Adipocyte (in vitro differentiated cells): Measurements from ENCODE around the gene CALML4.
"Not testable (repeated sequence)": the region's sequence is repeated elsewhere in the genome, so short reads cannot be mapped to it uniquely, and the experiment has no call there.

ENCODE experiments used
- DNase-seq: peaks from one replicate; pipeline ENCODE4 v3.0.0-alpha.2; 2015; ENCODE audit warnings: low read depth
- H3K27me3 ChIP-seq: replicated peaks from 2 replicates; pipeline ENCODE4 v1.7.0; 2013; ENCODE audit warnings: mild to moderate bottlenecking, low read length, moderate library complexity; ENCODE audit not compliant: control insufficient read depth, insufficient read depth
- H3K36me3 ChIP-seq: 2 replicates; pipeline ENCODE4 v1.7.0; 2013; ENCODE audit warnings: low read length, mild to moderate bottlenecking, moderate library complexity; ENCODE audit not compliant: control insufficient read depth, insufficient read depth, severe bottlenecking
- H3K4me1 ChIP-seq: 2 replicates; pipeline ENCODE4 v1.7.0; 2013; ENCODE audit warnings: mild to moderate bottlenecking, low read length, moderate library complexity; ENCODE audit not compliant: control insufficient read depth, insufficient read depth
- H3K4me3 ChIP-seq: 2 replicates; pipeline ENCODE4 v1.7.0; 2013; ENCODE audit warnings: mild to moderate bottlenecking, low read length, moderate library complexity
- H3K9ac ChIP-seq: 2 replicates; pipeline ENCODE4 v1.7.0; 2013; ENCODE audit warnings: mild to moderate bottlenecking, low read length, moderate library complexity
- H3K9me3 ChIP-seq: 2 replicates; pipeline ENCODE4 v1.7.0; 2013; ENCODE audit warnings: mild to moderate bottlenecking, low read length, moderate library complexity; ENCODE audit not compliant: control insufficient read depth

Gene CALML4

DNA sequence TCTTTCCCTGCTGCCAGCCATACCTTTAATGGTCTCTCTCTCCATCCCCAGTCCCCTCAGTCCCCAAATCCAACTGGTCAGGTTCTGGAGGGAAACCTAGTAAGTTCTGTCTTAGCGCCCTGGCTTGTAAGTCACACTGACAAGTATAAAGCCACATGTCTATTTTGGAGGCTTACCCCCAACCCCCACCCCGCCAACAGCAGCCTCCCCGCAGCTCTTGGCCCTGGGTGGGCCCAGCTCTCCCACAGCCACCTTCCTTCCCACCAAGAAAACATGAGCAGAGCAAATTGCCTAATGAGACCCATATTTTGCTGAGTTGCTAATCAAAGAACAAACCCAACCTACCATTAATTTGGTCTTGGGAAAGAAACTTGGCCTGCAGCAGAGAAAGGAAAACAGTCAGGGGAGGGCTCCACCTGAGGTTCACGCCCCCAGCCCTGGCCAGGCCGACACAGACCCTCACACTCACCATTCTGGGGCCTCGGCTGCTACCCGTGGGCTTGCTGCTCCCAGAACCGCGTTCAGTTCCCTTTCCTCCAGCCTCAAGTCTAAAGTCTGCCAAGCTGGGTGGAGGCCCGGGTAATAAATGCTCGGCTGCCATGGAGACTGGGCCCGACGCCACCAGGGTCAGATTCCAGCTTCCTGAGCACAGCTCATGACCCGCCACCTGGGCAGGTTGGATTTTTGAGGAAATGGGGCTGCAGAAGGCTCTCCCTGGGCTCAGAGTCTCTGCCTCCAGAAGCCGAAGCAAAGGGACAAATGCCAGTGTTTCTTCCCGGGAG is at the start of gene CALML4:
Gene CALML4, minus strand, starts transcription at position 557 of the 782 bp plus-strand sequence. Its CDS starts 85 bp downstream, at position 472.
- Histone ChIP-seq H3K27me3 (no peaks in the 10 kb centered on the region), H3K4me1 (peaks cover 14% of the 10 kb centered on the region), H3K4me3 (no peak within 1 kb of the TSS), H3K9me3 (no peaks in the 10 kb centered on the region), H3K36me3 (no peaks in the 10 kb centered on the region), H3K9ac (no peak within 1 kb of the TSS)
- no peak for DNase-seq

GRCh38 chr15:68252925-68253534 is 47.9 kb upstream of the CALML4 start:
- Histone ChIP-seq H3K27me3 (no peaks in the 10 kb centered on the region), H3K9ac (peak overlapping the region; percentile 44), H3K4me1 (peaks cover 12% of the 10 kb centered on the region), H3K36me3 (no peaks in the 10 kb centered on the region), H3K9me3 (no peaks in the 10 kb centered on the region), H3K4me3 (peak overlapping the region; percentile 62)
- peak; percentile 90 for DNase-seq

DNA sequence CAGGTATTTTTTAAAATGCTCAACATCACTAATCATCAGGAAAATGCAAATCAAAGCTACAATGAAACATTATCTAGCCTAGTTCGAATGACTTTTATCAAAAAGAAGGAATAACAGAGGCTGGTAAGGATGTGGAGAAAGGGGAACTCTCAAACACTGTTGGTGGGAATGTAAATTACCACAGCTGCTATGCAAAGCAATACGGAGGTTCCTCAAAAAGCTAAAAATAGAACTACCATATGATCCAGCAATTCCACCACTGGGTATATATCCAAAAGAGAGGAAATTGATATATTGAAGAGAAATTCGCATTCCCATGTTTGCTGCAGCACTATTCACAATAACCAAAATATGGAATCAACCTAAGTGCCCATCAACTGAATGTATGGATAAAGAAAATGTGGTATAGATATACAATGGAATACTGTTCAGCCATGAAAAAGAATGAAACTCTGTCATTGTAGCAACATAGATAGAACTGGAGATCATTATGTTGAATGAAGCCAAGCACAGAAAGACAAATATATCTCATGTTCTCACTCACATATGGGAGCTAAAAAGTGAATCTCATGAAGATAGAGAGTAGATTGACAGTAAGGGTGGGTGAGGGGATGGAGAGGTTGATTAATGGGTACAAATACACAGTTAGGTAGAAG is 44.1 kb upstream of the CALML4 start:
- Histone ChIP-seq H3K9me3 (peaks cover 7% of the 10 kb centered on the region), H3K4me3 (no peak overlapping the region), H3K4me1 (peaks cover 5% of the 10 kb centered on the region), H3K36me3 (no peaks in the 10 kb centered on the region), H3K9ac (no peak overlapping the region), H3K27me3 (no peaks in the 10 kb centered on the region)
- no peak for DNase-seq

DNA sequence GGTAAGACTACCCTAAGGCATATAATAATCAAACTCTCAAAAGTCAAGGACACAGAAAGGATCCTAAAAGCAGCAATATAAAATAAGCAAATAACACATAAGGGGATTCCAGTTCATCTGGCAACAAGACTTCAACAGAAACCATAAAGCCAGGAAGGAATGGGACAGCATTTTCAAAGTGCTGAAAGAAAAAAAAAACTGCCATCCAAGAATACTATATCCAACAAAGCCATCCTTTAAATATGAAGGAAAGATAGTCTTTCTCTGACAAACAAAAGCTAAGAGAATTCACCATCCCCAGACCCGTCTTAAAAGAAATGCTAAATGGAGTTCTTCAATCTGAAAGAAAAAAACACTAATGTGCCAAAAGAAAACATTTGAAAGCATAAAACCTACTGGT is 39.1 kb upstream of the CALML4 start:
- Histone ChIP-seq H3K36me3 (no peaks in the 10 kb centered on the region), H3K9me3 (peaks cover 12% of the 10 kb centered on the region), H3K9ac (no peak overlapping the region), H3K4me3 (no peak overlapping the region), H3K4me1 (no peaks in the 10 kb centered on the region), H3K27me3 (no peaks in the 10 kb centered on the region)
- DNase-seq, result no peak

DNA sequence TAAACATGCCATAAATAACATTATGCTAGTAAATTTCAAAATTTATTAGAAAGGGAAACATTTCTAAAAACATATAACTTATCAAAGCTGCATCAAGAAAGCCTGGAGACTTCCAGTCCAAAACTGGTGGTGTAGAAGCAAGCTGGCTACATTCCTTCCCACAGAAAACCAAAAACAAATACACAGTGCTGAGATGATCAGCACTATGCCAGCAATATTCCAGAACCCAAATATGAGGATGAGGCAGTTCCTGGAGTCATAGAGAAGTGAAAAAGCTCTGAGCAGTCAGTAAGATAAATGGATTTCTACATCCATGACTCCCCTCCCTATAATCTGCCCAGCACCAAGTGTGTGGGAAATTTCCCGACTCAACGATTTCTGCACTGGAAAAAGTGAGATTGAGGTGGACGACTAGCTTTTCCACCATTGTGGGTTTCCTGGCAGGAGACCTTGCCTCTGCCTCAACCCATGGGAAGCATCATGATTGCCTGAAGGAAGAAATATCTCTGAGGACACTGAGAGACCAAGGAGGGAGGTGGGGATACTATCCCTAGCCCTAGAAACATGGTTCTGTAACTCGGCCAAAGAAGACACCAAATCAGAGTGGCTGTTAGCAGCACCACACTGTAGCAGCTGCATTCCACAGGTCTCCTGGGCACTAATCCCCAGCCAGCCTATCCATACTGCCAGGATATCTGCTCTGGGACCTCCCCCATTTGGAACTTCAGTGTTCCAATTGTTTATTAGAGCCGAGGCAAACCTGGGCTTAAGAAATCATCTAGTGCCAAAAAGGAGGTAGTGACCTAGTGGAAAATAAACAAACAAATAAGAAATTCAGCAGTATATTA is 36.2 kb upstream of the CALML4 start:
- Histone ChIP-seq H3K4me1 (no peaks in the 10 kb centered on the region), H3K9me3 (peaks cover 19% of the 10 kb centered on the region), H3K4me3 (no peak overlapping the region), H3K9ac (no peak overlapping the region), H3K36me3 (no peaks in the 10 kb centered on the region), H3K27me3 (no peaks in the 10 kb centered on the region)
- no peak for DNase-seq

DNA sequence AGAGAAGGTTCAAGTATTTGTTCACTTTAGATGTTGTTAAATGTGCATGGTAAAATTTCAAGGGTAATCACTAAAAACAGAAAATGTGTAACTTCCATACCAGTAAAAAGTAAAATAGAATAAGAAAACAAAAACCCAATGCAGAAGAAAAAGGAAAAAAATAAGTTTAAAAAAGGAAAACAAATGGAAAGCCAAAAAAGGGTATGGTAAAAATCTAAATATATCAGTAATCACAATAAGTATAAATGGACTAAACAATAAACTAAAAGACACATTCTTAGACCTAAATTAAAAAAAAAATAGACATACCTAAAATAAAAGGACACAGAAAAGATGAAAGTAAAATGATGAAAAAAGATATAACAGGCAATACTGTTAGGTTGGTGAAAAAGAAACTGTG is 33.9 kb upstream of the CALML4 start:
- no peaks in the 10 kb centered on the region for H3K36me3 ChIP-seq
- no peaks in the 10 kb centered on the region for H3K4me1 ChIP-seq
- H3K27me3 ChIP-seq, result no peaks in the 10 kb centered on the region
- H3K4me3 ChIP-seq, result no peak overlapping the region
- H3K9ac ChIP-seq, result no peak overlapping the region
- no peak for DNase-seq
- peaks cover 10% of the 10 kb centered on the region for H3K9me3 ChIP-seq

- no peak overlapping the region for H3K9ac ChIP-seq
Observed at GRCh38 chr15:68235022-68235421, 29.9 kb upstream of the CALML4 start.

DNA sequence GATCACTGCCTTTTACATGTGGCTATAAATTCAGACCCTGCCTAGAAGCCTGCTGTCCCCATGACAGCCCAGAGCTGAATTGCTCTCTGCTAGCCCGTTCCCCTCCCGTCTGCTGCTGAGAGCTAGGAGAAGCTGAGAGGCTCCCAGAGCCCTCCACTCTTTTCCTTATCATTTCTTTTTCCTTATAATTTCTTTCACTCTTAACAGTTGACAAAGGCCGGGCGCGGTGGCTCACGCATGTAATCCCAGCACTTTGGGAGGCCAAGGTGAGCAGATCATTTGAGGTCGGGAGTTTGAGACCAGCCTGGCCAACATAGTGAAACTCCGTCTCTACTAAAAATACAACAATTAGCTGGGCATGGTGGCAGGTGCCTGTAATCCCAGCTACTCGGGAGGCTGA is 29.4 kb upstream of the CALML4 start:
- H3K9me3 ChIP-seq, H3K4me3 ChIP-seq, DNase-seq, H3K36me3 ChIP-seq, H3K27me3 ChIP-seq, H3K4me1 ChIP-seq, H3K9ac ChIP-seq: not testable (repeated sequence)

More at GRCh38 chr15:68235022-68235421, 29.9 kb upstream of the CALML4 start:
- Histone ChIP-seq H3K4me1 (peaks cover 4% of the 10 kb centered on the region), H3K27me3 (no peaks in the 10 kb centered on the region), H3K36me3 (no peaks in the 10 kb centered on the region), H3K9me3 (peaks cover 9% of the 10 kb centered on the region), H3K4me3 (no peak overlapping the region)
- DNase-seq, result no peak

- Histone ChIP-seq H3K4me3 (no peak overlapping the region), H3K27me3 (no peaks in the 10 kb centered on the region), H3K9me3 (peaks cover 6% of the 10 kb centered on the region), H3K36me3 (no peaks in the 10 kb centered on the region), H3K4me1 (peaks cover 6% of the 10 kb centered on the region), H3K9ac (no peak overlapping the region)
- DNase-seq, result no peak
Observed at GRCh38 chr15:68234060-68234459, 28.9 kb upstream of the CALML4 start.

DNA sequence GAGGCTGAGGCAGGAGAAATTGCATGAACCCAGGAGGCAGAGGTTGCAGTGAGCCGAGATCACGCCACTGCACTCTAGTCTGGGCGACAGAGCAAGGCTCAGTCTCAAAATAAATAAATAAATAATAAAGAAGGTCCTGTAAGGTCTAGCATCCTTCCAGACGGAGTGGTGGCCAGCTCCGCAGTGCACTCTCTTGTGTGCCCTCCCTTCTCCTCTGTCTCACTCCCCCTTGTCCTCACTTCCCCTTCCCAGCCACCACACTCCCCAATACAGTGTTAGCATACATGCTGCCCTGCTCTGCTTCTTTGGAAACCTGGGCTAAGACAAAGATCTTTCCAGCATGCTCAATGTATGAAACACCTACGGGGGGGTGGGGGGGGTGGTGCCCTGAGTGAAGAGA is 27.8 kb upstream of the CALML4 start:
- Histone ChIP-seq H3K4me3 (no peak overlapping the region), H3K4me1 (peaks cover 14% of the 10 kb centered on the region), H3K36me3 (no peaks in the 10 kb centered on the region), H3K9ac (no peak overlapping the region), H3K9me3 (no peaks in the 10 kb centered on the region), H3K27me3 (no peaks in the 10 kb centered on the region)
- DNase-seq, result no peak

DNA sequence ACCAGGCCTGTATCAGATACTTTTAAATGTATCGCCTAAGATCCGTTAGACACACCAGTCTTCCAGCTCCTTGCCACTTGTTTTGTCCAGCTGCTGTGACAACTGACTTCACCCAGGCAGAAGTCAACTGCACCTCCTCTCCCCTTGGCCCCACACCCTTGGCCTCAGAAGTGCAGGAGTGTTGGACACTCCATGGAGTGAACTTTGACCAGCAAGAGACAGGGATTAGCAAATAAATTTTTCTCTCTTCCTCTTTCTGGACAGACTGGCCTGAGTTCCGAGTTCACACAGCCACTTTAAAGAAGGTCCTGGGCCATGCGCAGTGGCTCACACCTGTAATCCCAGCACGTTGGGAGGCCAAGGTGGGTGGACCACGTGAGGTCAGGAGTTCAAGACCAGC is 27.3 kb upstream of the CALML4 start:
- Histone ChIP-seq H3K9ac (no peak overlapping the region), H3K9me3 (no peaks in the 10 kb centered on the region), H3K4me3 (no peak overlapping the region), H3K36me3 (no peaks in the 10 kb centered on the region), H3K4me1 (peaks cover 17% of the 10 kb centered on the region), H3K27me3 (no peaks in the 10 kb centered on the region)
- DNase-seq, result no peak
